Astrocyte (in vitro differentiated cells and primary cell): ENCODE data around the gene KDELR1. TPM values are rescaled to one million over a fixed set of nuclear protein-coding genes. Genes with fewer than 3 reads are reported as not detected.

ENCODE experiments used
- DNase-seq: peaks from one replicate; pipeline ENCODE4 v3.0.0-alpha.2; 2010; ENCODE audit warnings: low read depth
- FAIRE-seq: peaks from 2 replicates; lab custom pipeline; 2011; peaks lifted over from hg19 to GRCh38; lab: Jason Lieb, UNC
- H2AFZ ChIP-seq: 2 replicates; pipeline ENCODE4 v1.6.0; 2012; ENCODE audit warnings: low read depth, low read length, inconsistent platforms
- H3K27ac ChIP-seq: 2 replicates; pipeline ENCODE4 v1.5.1; 2011; ENCODE audit warnings: low read depth, low read length, inconsistent platforms
- H3K27me3 ChIP-seq: 2 replicates; pipeline ENCODE4 v1.6.0; 2011; ENCODE audit warnings: low read length, inconsistent platforms; ENCODE audit not compliant: insufficient read depth
- H3K36me3 ChIP-seq: 2 replicates; pipeline ENCODE4 v1.5.1; 2011; ENCODE audit warnings: low read length, inconsistent platforms; ENCODE audit not compliant: insufficient read depth
- H3K4me1 ChIP-seq: 2 replicates; pipeline ENCODE4 v1.5.1; 2011; ENCODE audit warnings: low read length, inconsistent platforms; ENCODE audit not compliant: insufficient read depth
- H3K4me2 ChIP-seq: 2 replicates; pipeline ENCODE4 v1.6.0; 2012; ENCODE audit warnings: low read length, inconsistent platforms
- H3K4me3 ChIP-seq: 2 replicates; pipeline ENCODE4 v1.5.1; 2011; ENCODE audit warnings: low read depth, mild to moderate bottlenecking, low read length, inconsistent platforms; ENCODE audit not compliant: insufficient read depth
- H3K79me2 ChIP-seq: 2 replicates; pipeline ENCODE4 v1.6.0; 2012; ENCODE audit warnings: mild to moderate bottlenecking, low read length, inconsistent platforms; ENCODE audit not compliant: insufficient read depth
- H3K9ac ChIP-seq: 2 replicates; pipeline ENCODE4 v1.6.0; 2012; ENCODE audit warnings: mild to moderate bottlenecking, low read length, inconsistent platforms
- H3K9me3 ChIP-seq: 2 replicates; pipeline ENCODE4 v1.5.1; 2012; ENCODE audit warnings: low read depth, mild to moderate bottlenecking, low read length, inconsistent platforms; ENCODE audit not compliant: insufficient read depth
- H4K20me1 ChIP-seq: 2 replicates; pipeline ENCODE4 v1.6.0; 2012; ENCODE audit warnings: low read length, inconsistent platforms; ENCODE audit not compliant: insufficient read depth
- H3K27ac Mint-ChIP-seq: one replicate; pipeline ENCODE4 v1.8.0; 2021; ENCODE audit warnings: mild to moderate bottlenecking, mixed read lengths; ENCODE audit not compliant: unreplicated experiment
- H3K27me3 Mint-ChIP-seq: one replicate; pipeline ENCODE4 v1.8.0; 2021; ENCODE audit warnings: low read depth, mixed read lengths; ENCODE audit not compliant: unreplicated experiment
- H3K36me3 Mint-ChIP-seq: one replicate; pipeline ENCODE4 v1.8.0; 2021; ENCODE audit warnings: low read depth, mixed read lengths; ENCODE audit not compliant: unreplicated experiment
- H3K4me1 Mint-ChIP-seq: one replicate; pipeline ENCODE4 v1.8.0; 2021; ENCODE audit warnings: low read depth, mixed read lengths; ENCODE audit not compliant: unreplicated experiment
- H3K4me3 Mint-ChIP-seq: one replicate; pipeline ENCODE4 v1.8.0; 2021; ENCODE audit warnings: mild to moderate bottlenecking, moderate library complexity, mixed read lengths; ENCODE audit not compliant: unreplicated experiment
- H3K9me3 Mint-ChIP-seq: one replicate; pipeline ENCODE4 v1.8.0; 2021; ENCODE audit warnings: mild to moderate bottlenecking, mixed read lengths; ENCODE audit not compliant: unreplicated experiment
- EZH2 ChIP-seq: IDR thresholded peaks from 2 replicates; pipeline ENCODE4 v1.6.1; 2012; ENCODE audit warnings: mild to moderate bottlenecking, low read length, inconsistent platforms; ENCODE audit not compliant: insufficient read depth
- total RNA-seq: library from RNA; stranded (reverse); gene quantifications from 2 replicates; pipeline ENCODE4 v1.2.1, GENCODE V29; 2021
- TF ChIP-seq, protein P1 (sequence below): IDR thresholded peaks from 2 replicates; pipeline ENCODE4 v1.5.1; 2011; ENCODE audit warnings: low read depth, mild to moderate bottlenecking, inconsistent platforms, low read length, moderate library complexity; ENCODE audit not compliant: insufficient read depth

The KDELR1 gene
- total RNA-seq, 1 donor from 2014 or later = 370 TPM

DNA sequence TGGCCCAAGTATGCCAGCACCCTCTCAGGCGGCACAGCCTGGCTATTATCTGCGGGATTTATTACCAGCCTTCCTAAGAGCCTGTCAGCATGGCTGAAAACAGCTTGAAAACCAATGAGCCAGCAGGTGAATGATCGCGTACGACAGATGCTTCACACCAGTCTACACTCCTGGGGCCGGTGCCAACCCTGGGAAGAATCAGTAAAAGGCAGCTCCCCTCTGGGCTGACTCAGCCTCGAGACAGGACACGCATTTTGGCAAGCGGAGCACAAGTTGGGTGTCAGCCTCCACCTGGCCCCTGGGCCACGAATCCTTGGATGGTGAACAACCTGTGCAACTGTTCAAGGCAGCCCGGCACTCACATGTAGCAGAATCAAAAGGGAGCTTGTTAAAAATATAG lies 50.4 kb downstream of the KDELR1 start:
- Mint-ChIP-seq H3K27ac (no peak overlapping the region), H3K36me3 (no peaks in the 10 kb centered on the region), H3K4me3 (no peak overlapping the region), H3K4me1 (no peaks in the 10 kb centered on the region), H3K9me3 (peaks cover 3% of the 10 kb centered on the region), H3K27me3 (peaks cover 14% of the 10 kb centered on the region)
- peak; percentile 50 for DNase-seq
- Histone ChIP-seq H3K27ac (no peak overlapping the region), H3K4me3 (no peak overlapping the region), H3K9ac (no peak overlapping the region), H2AFZ (no peak overlapping the region), H4K20me1 (no peaks in the 10 kb centered on the region), H3K4me1 (no peaks in the 10 kb centered on the region), H3K36me3 (no peaks in the 10 kb centered on the region), H3K4me2 (no peak overlapping the region), H3K9me3 (no peaks in the 10 kb centered on the region), H3K79me2 (no peaks in the 10 kb centered on the region), H3K27me3 (no peaks in the 10 kb centered on the region)
- FAIRE-seq = no peak
- TF ChIP-seq, protein P1, sequence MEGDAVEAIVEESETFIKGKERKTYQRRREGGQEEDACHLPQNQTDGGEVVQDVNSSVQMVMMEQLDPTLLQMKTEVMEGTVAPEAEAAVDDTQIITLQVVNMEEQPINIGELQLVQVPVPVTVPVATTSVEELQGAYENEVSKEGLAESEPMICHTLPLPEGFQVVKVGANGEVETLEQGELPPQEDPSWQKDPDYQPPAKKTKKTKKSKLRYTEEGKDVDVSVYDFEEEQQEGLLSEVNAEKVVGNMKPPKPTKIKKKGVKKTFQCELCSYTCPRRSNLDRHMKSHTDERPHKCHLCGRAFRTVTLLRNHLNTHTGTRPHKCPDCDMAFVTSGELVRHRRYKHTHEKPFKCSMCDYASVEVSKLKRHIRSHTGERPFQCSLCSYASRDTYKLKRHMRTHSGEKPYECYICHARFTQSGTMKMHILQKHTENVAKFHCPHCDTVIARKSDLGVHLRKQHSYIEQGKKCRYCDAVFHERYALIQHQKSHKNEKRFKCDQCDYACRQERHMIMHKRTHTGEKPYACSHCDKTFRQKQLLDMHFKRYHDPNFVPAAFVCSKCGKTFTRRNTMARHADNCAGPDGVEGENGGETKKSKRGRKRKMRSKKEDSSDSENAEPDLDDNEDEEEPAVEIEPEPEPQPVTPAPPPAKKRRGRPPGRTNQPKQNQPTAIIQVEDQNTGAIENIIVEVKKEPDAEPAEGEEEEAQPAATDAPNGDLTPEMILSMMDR = no peak
- no peak for TF ChIP-seq EZH2

DNA sequence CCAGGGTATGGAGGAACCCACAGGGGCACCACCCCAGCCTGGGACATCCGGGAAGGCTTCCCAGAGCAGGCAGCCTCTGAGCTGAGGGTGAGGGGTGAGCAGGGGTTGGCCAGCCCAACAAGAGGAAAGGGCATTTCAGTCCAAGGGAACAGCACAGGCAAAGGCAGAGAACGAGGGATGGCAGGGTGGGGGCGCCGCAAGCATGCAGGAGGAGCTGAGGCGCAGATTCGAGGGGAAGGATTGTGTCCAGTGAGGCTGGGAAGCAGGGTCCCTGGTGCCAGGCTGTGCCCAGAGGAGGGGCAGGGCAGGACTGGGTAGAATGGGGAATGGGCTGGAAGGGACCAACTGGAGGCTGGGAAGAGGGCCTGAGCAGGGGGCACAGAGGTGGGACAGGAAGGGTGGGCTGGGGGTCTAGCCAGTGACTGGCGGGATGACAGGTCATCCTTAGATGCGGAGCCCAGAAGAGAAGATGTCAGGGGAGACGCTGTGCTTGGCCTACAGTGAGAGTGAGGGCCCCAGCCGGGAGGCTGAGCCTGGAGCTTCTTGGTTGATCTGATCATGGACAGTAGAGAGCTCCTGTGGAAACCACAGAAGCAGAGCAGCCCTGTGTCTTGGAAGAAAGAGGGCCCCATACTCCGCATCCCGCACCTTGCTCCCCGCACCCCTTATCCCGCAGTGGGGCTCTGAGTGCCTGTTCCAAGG lies 52.4 kb downstream of the KDELR1 start:
- peaks cover 3% of the 10 kb centered on the region for H3K9me3 Mint-ChIP-seq
- Histone ChIP-seq H3K9me3 (no peaks in the 10 kb centered on the region), H3K36me3 (no peaks in the 10 kb centered on the region), H3K79me2 (no peaks in the 10 kb centered on the region), H3K27me3 (no peaks in the 10 kb centered on the region), H3K4me2 (no peak overlapping the region), H4K20me1 (no peaks in the 10 kb centered on the region), H2AFZ (no peak overlapping the region), H3K4me1 (no peaks in the 10 kb centered on the region), H3K27ac (no peak overlapping the region), H3K9ac (no peak overlapping the region), H3K4me3 (no peak overlapping the region)
- FAIRE-seq = no peak
- H3K4me1 Mint-ChIP-seq = no peaks in the 10 kb centered on the region
- no peak for DNase-seq
- H3K27me3 Mint-ChIP-seq = peaks cover 14% of the 10 kb centered on the region
- no peaks in the 10 kb centered on the region for H3K36me3 Mint-ChIP-seq
- TF ChIP-seq, protein P1 = no peak
- TF ChIP-seq EZH2 = no peak
- no peak overlapping the region for H3K27ac Mint-ChIP-seq
- no peak overlapping the region for H3K4me3 Mint-ChIP-seq

DNA sequence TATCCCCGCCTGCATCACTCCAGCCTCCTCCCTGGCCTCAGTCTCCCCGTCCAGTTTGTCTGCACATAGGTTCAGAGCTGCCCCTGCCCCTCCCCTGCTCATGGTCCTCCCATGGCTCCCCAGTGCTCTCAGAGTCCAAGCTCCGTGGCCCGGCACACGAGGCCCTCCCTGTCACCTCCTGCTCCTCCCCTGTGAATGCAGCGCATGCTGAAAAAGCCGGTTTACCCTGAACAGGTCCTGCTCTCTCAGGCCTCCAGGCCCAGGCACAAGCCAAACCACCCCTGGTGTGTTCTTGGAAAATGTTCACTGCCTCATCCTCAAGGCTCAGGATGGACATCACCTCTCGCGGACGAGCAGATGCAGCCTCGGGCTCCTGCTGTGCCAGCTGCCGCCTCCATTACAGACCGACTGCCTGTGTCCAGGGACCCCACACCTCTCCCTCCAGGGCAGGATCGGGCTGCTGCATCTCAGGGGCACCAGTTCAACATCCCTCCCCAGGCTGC lies 53.0 kb downstream of the KDELR1 start:
- H3K4me2 ChIP-seq = no peak overlapping the region
- no peaks in the 10 kb centered on the region for H4K20me1 ChIP-seq
- H3K27me3 Mint-ChIP-seq = peaks cover 14% of the 10 kb centered on the region
- H3K4me3 ChIP-seq = no peak overlapping the region
- TF ChIP-seq, protein P1 = no peak
- TF ChIP-seq EZH2 = no peak
- peak overlapping the region; percentile 27 for H3K4me3 Mint-ChIP-seq
- H2AFZ ChIP-seq = no peak overlapping the region
- no peaks in the 10 kb centered on the region for H3K4me1 Mint-ChIP-seq
- no peak overlapping the region for H3K27ac Mint-ChIP-seq
- H3K9me3 Mint-ChIP-seq = peaks cover 3% of the 10 kb centered on the region
- no peaks in the 10 kb centered on the region for H3K27me3 ChIP-seq
- peaks cover 4% of the 10 kb centered on the region for H3K4me1 ChIP-seq
- no peaks in the 10 kb centered on the region for H3K36me3 Mint-ChIP-seq
- no peak overlapping the region for H3K9ac ChIP-seq
- no peak for FAIRE-seq
- H3K36me3 ChIP-seq = no peaks in the 10 kb centered on the region
- DNase-seq = no peak
- H3K9me3 ChIP-seq = no peaks in the 10 kb centered on the region
- H3K27ac ChIP-seq = no peak overlapping the region
- H3K79me2 ChIP-seq = no peaks in the 10 kb centered on the region
